ENCODE results near the gene COL19A1.
"Not testable (repeated sequence)": the region's sequence is repeated elsewhere in the genome, so short reads cannot be mapped to it uniquely, and the experiment has no call there.

COL19A1 gene

GRCh38 chr6:69901361-69901760 is 35.0 kb downstream of the COL19A1 start:
- DNase-seq = no peak

GRCh38 chr6:69907981-69908498 is 41.7 kb downstream of the COL19A1 start:
- DNase-seq = no peak

GRCh38 chr6:69913361-69913760 is 47.0 kb downstream of the COL19A1 start:
- DNase-seq = no peak

GRCh38 chr6:69914015-69914485 is 47.7 kb downstream of the COL19A1 start:
- no peak for DNase-seq

- no peak for DNase-seq
These were observed 49.0 kb downstream of the COL19A1 start for GRCh38 chr6:69915346-69915745.

- no peak for DNase-seq
These were observed 51.5 kb downstream of the COL19A1 start for GRCh38 chr6:69917834-69918233.

- DNase-seq = no peak
These were observed 52.6 kb downstream of the COL19A1 start for GRCh38 chr6:69918813-69919475.

GRCh38 chr6:69921066-69921465 is 54.7 kb downstream of the COL19A1 start:
- DNase-seq = not testable (repeated sequence)

- DNase-seq = not testable (repeated sequence)
These were observed 55.3 kb downstream of the COL19A1 start for GRCh38 chr6:69921611-69922010.

- DNase-seq = no peak
These were observed 60.4 kb downstream of the COL19A1 start for GRCh38 chr6:69926745-69927144.

GRCh38 chr6:69933239-69933638 is 66.9 kb downstream of the COL19A1 start:
- DNase-seq = no peak

GRCh38 chr6:69935079-69935478 is 68.7 kb downstream of the COL19A1 start:
- DNase-seq = no peak

GRCh38 chr6:69936674-69937363 is 70.5 kb downstream of the COL19A1 start:
- no peak for DNase-seq

- no peak for DNase-seq
These were observed 71.2 kb downstream of the COL19A1 start for GRCh38 chr6:69937402-69938136.

GRCh38 chr6:69942485-69942884 is 76.1 kb downstream of the COL19A1 start:
- no peak for DNase-seq

GRCh38 chr6:69945192-69945591 is 78.8 kb downstream of the COL19A1 start:
- no peak for DNase-seq

GRCh38 chr6:69948479-69949114 is 82.2 kb downstream of the COL19A1 start:
- no peak for DNase-seq

- DNase-seq = no peak
These were observed 87.1 kb downstream of the COL19A1 start for GRCh38 chr6:69953491-69953890.

GRCh38 chr6:69954733-69955132 is 88.4 kb downstream of the COL19A1 start:
- no peak for DNase-seq

GRCh38 chr6:69957985-69958559 is 91.7 kb downstream of the COL19A1 start:
- no peak for DNase-seq

- DNase-seq = no peak
These were observed 92.6 kb downstream of the COL19A1 start for GRCh38 chr6:69958978-69959377.

- DNase-seq = not testable (repeated sequence)
These were observed 99.6 kb downstream of the COL19A1 start for GRCh38 chr6:69965974-69966373.

GRCh38 chr6:69973138-69973537 is 106.8 kb downstream of the COL19A1 start:
- peak; percentile 12 for DNase-seq
